Endodermal cell (in vitro differentiated cells): Measurements from ENCODE around the gene FGD4. TPM values are rescaled to one million over a fixed set of nuclear protein-coding genes. Genes with fewer than 3 reads are reported as not detected.
"Not testable (repeated sequence)": the region's sequence is repeated elsewhere in the genome, so short reads cannot be mapped to it uniquely, and the experiment has no call there.

Source experiments
- DNase-seq: peaks from one replicate; pipeline ENCODE4 v3.0.0-alpha.2; 2017
- H3K27ac ChIP-seq: 2 replicates; pipeline ENCODE4 v1.5.1; 2013; ENCODE audit warnings: mild to moderate bottlenecking, low read depth, low read length, moderate library complexity
- H3K27me3 ChIP-seq: 2 replicates; pipeline ENCODE4 v1.6.1; 2013; ENCODE audit warnings: mild to moderate bottlenecking, low read length, moderate library complexity; ENCODE audit not compliant: insufficient read depth, control insufficient read depth, poor library complexity, severe bottlenecking
- H3K36me3 ChIP-seq: 2 replicates; pipeline ENCODE4 v1.7.0; 2013; ENCODE audit warnings: mild to moderate bottlenecking, low read length, moderate library complexity; ENCODE audit not compliant: control insufficient read depth, insufficient read depth
- H3K4me1 ChIP-seq: one replicate; pipeline ENCODE4 v1.7.0; 2013; ENCODE audit warnings: low read length; ENCODE audit not compliant: control insufficient read depth, insufficient read depth
- H3K4me3 ChIP-seq: 2 replicates; pipeline ENCODE4 v1.5.1; 2013; ENCODE audit warnings: mild to moderate bottlenecking, low read length, moderate library complexity
- H3K9ac ChIP-seq: 2 replicates; pipeline ENCODE4 v1.6.1; 2013; ENCODE audit warnings: mild to moderate bottlenecking, low read length, moderate library complexity; ENCODE audit not compliant: poor library complexity, severe bottlenecking; ENCODE audit errors: extremely low read depth
- H3K9me3 ChIP-seq: 2 replicates; pipeline ENCODE4 v1.6.1; 2013; ENCODE audit warnings: mild to moderate bottlenecking, low read length, moderate library complexity; ENCODE audit not compliant: control insufficient read depth
- H3K27ac Mint-ChIP-seq: 2 replicates; pipeline ENCODE4 v1.8.0; 2020; ENCODE audit warnings: mixed read lengths
- H3K27me3 Mint-ChIP-seq: 2 replicates; pipeline ENCODE4 v1.8.0; 2021; ENCODE audit warnings: mild to moderate bottlenecking, mixed read lengths; ENCODE audit not compliant: insufficient read depth
- H3K36me3 Mint-ChIP-seq: 2 replicates; pipeline ENCODE4 v1.8.0; 2020; ENCODE audit warnings: low read depth, mixed read lengths
- H3K4me1 Mint-ChIP-seq: 2 replicates; pipeline ENCODE4 v1.8.0; 2020; ENCODE audit warnings: mixed read lengths
- H3K4me3 Mint-ChIP-seq: 2 replicates; pipeline ENCODE4 v1.8.0; 2020; ENCODE audit warnings: mild to moderate bottlenecking, moderate library complexity, mixed read lengths
- H3K9me3 Mint-ChIP-seq: 2 replicates; pipeline ENCODE4 v1.8.0; 2020; ENCODE audit warnings: mild to moderate bottlenecking, mixed read lengths
- WGBS, 2 experiments: methylation state at CpG; one replicate each; pipeline versions ENCODE4 v1.1.5 to v1.1.7; 2013; ENCODE audit warnings: missing lambda C conversion rate in 2 of 2, mixed read lengths in 1 of 2; ENCODE audit not compliant: insufficient coverage in 1 of 2, insufficient read length in 1 of 2; 5-methylcytosine and 5-hydroxymethylcytosine counted together
- total RNA-seq, 2 donors: library from RNA; stranded (reverse); fragmentation: NEBNext Ultra II Directional in 1 of 2; extraction: Animal tissue kit (Norgen Biotek cat#: 25700) in 1 of 2; gene quantifications; 2 replicates in 1 of 2; 3 replicates in 1 of 2; pipeline ENCODE4 v1.2.1, GENCODE V29; 2021
- TF ChIP-seq, protein P1 (sequence below): fragments of 200-600 bp; sonication (generic); conservative IDR thresholded peaks from 2 replicates; pipeline ENCODE4 v1.5.0; 2021; ENCODE audit warnings: antibody characterized with exemption, mild to moderate bottlenecking

The FGD4 gene
- total RNA-seq, 2 donors from 2014 or later: 27.6 to 57.7 TPM

DNA sequence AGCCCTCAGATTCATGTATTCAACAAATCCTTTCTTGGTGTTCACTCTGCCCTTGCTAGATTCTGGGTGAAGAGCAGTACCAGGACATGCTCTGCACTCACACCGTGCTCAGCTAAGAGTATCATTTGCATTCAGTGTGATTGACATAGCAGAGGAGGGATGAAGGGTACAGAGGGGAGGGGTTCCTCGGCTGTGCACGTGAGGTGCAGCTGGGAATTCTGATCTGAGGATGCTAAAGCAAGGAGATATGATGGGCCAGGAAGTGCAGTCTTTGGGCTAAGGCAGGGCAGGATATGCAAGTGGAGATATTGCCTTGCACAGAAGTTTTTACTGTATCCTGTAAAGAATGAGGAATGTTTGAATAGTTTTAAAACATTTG, 108.6 kb downstream of the FGD4 start:
- peaks cover 7% of the 10 kb centered on the region for H3K4me1 ChIP-seq
- H3K36me3 ChIP-seq: no peaks in the 10 kb centered on the region
- TF ChIP-seq, protein P1, sequence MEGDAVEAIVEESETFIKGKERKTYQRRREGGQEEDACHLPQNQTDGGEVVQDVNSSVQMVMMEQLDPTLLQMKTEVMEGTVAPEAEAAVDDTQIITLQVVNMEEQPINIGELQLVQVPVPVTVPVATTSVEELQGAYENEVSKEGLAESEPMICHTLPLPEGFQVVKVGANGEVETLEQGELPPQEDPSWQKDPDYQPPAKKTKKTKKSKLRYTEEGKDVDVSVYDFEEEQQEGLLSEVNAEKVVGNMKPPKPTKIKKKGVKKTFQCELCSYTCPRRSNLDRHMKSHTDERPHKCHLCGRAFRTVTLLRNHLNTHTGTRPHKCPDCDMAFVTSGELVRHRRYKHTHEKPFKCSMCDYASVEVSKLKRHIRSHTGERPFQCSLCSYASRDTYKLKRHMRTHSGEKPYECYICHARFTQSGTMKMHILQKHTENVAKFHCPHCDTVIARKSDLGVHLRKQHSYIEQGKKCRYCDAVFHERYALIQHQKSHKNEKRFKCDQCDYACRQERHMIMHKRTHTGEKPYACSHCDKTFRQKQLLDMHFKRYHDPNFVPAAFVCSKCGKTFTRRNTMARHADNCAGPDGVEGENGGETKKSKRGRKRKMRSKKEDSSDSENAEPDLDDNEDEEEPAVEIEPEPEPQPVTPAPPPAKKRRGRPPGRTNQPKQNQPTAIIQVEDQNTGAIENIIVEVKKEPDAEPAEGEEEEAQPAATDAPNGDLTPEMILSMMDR: no peak
- H3K27me3 ChIP-seq: no peaks in the 10 kb centered on the region
- H3K9me3 Mint-ChIP-seq: no peaks in the 10 kb centered on the region
- 59 to 70% methylated on average over 3 of the region's 3 CpGs for WGBS, 2 experiments
- H3K27ac ChIP-seq: no peak overlapping the region
- H3K27me3 Mint-ChIP-seq: no peaks in the 10 kb centered on the region
- H3K4me1 Mint-ChIP-seq: peaks cover 36% of the 10 kb centered on the region
- H3K4me3 ChIP-seq: no peak overlapping the region
- no peak overlapping the region for H3K27ac Mint-ChIP-seq
- H3K36me3 Mint-ChIP-seq: peaks cover 6% of the 10 kb centered on the region
- no peaks in the 10 kb centered on the region for H3K9me3 ChIP-seq
- no peak overlapping the region for H3K9ac ChIP-seq
- DNase-seq: no peak
- no peak overlapping the region for H3K4me3 Mint-ChIP-seq

- no peaks in the 10 kb centered on the region for H3K27me3 Mint-ChIP-seq
- no peaks in the 10 kb centered on the region for H3K9me3 Mint-ChIP-seq
- no peak for DNase-seq
- Histone ChIP-seq H3K4me3 (no peak overlapping the region), H3K9ac (no peak overlapping the region), H3K4me1 (peaks cover 9% of the 10 kb centered on the region), H3K36me3 (no peaks in the 10 kb centered on the region), H3K27me3 (no peaks in the 10 kb centered on the region), H3K9me3 (no peaks in the 10 kb centered on the region), H3K27ac (no peak overlapping the region)
- no peak overlapping the region for H3K4me3 Mint-ChIP-seq
- no peak overlapping the region for H3K27ac Mint-ChIP-seq
- TF ChIP-seq, protein P1: no peak
- peaks cover 6% of the 10 kb centered on the region for H3K36me3 Mint-ChIP-seq
- H3K4me1 Mint-ChIP-seq: peaks cover 39% of the 10 kb centered on the region
- 97 to 100% methylated on average over 1 to 3 of the region's 3 CpGs for WGBS, 2 experiments
These were observed 109.3 kb downstream of the FGD4 start for GRCh38 chr12:32508626-32509025.

GRCh38 chr12:32509328-32510091, 110.2 kb downstream of the FGD4 start:
- no peak overlapping the region for H3K9ac ChIP-seq
- H3K4me3 ChIP-seq: no peak overlapping the region
- H3K9me3 Mint-ChIP-seq: no peaks in the 10 kb centered on the region
- TF ChIP-seq, protein P1: no peak
- H3K27me3 Mint-ChIP-seq: no peaks in the 10 kb centered on the region
- no peaks in the 10 kb centered on the region for H3K9me3 ChIP-seq
- DNase-seq: no peak
- H3K27ac Mint-ChIP-seq: no peak overlapping the region
- no peak overlapping the region for H3K4me3 Mint-ChIP-seq
- WGBS, 2 experiments: 73 to 76% methylated on average over 2 of the region's 2 CpGs
- no peaks in the 10 kb centered on the region for H3K27me3 ChIP-seq
- no peaks in the 10 kb centered on the region for H3K36me3 ChIP-seq
- H3K27ac ChIP-seq: no peak overlapping the region
- peaks cover 35% of the 10 kb centered on the region for H3K4me1 Mint-ChIP-seq
- peaks cover 6% of the 10 kb centered on the region for H3K36me3 Mint-ChIP-seq
- H3K4me1 ChIP-seq: peaks cover 9% of the 10 kb centered on the region

- H3K9ac ChIP-seq, H3K36me3 Mint-ChIP-seq, H3K27me3 Mint-ChIP-seq, H3K9me3 ChIP-seq, H3K4me3 Mint-ChIP-seq, H3K27ac Mint-ChIP-seq, H3K4me3 ChIP-seq, H3K27me3 ChIP-seq, H3K36me3 ChIP-seq, H3K27ac ChIP-seq, DNase-seq, H3K9me3 Mint-ChIP-seq: not testable (repeated sequence)
- peaks cover 39% of the 10 kb centered on the region for H3K4me1 Mint-ChIP-seq
- 96 to 97% methylated on average over 7 of the region's 7 CpGs for WGBS, 2 experiments
- peaks cover 13% of the 10 kb centered on the region for H3K4me1 ChIP-seq
These were observed 112.6 kb downstream of the FGD4 start for GRCh38 chr12:32511976-32512375.
